Liver (tissue), 9 donors: ENCODE data around the gene APBB1. TPM values are rescaled to one million over a fixed set of nuclear protein-coding genes. Genes with fewer than 3 reads are reported as not detected.

Source experiments
- DNase-seq: peaks from one replicate; pipeline ENCODE4 v3.0.0-alpha.2; 2017; ENCODE audit warnings: low spot score
- H3K27ac ChIP-seq, 2 donors: one replicate each; pipeline ENCODE4 v1.7.0; 2013; ENCODE audit warnings: inconsistent platforms in 2 of 2, low read length in 2 of 2, control low read depth in 1 of 2, low read depth in 1 of 2, mild to moderate bottlenecking in 1 of 2
- H3K27me3 ChIP-seq, 4 donors: one replicate each; pipeline versions ENCODE4 v1.6.1 to v1.7.0; 2013; ENCODE audit warnings: low read length in 3 of 4, inconsistent platforms in 1 of 4, mild to moderate bottlenecking in 1 of 4, moderate library complexity in 1 of 4; ENCODE audit not compliant: control insufficient read depth in 4 of 4, insufficient read depth in 4 of 4
- H3K36me3 ChIP-seq, 4 donors: one replicate each; pipeline versions ENCODE4 v1.6.1 to v1.7.0; 2013; ENCODE audit warnings: low read length in 3 of 4, mild to moderate bottlenecking in 3 of 4, low read depth in 1 of 4, moderate library complexity in 1 of 4; ENCODE audit not compliant: control insufficient read depth in 4 of 4, insufficient read depth in 3 of 4
- H3K4me1 ChIP-seq, 4 donors: one replicate each; pipeline versions ENCODE4 v1.6.1 to v1.7.0; 2013; ENCODE audit warnings: low read length in 3 of 4, mild to moderate bottlenecking in 3 of 4, moderate library complexity in 1 of 4; ENCODE audit not compliant: control insufficient read depth in 4 of 4, insufficient read depth in 4 of 4
- H3K4me3 ChIP-seq, 3 donors: one replicate each; pipeline versions ENCODE4 v1.6.1 to v1.7.0; 2013; ENCODE audit warnings: low read length in 3 of 3, control low read depth in 1 of 3, low read depth in 1 of 3, mild to moderate bottlenecking in 1 of 3
- H3K9ac ChIP-seq, 2 donors: one replicate each; pipeline ENCODE4 v1.7.0; 2013; ENCODE audit warnings: low read length in 2 of 2, mild to moderate bottlenecking in 2 of 2, moderate library complexity in 2 of 2, control low read depth in 1 of 2, low read depth in 1 of 2
- H3K9me3 ChIP-seq, 4 donors: one replicate each; pipeline versions ENCODE4 v1.6.1 to v1.7.0; 2013; ENCODE audit warnings: low read length in 3 of 4; ENCODE audit not compliant: control insufficient read depth in 4 of 4
- EGR1 ChIP-seq, 2 donors: IDR thresholded peaks; 2 replicates each; pipeline ENCODE4 v1.6.1; 2016 to 2018; ENCODE audit warnings: antibody characterized with exemption in 2 of 2, low read depth in 2 of 2
- FOXA1 ChIP-seq: IDR thresholded peaks from 2 replicates; pipeline ENCODE4 v1.6.1; 2016; ENCODE audit warnings: antibody characterized with exemption
- FOXA2 ChIP-seq: IDR thresholded peaks from 2 replicates; pipeline ENCODE4 v1.6.1; 2016; ENCODE audit warnings: antibody characterized with exemption
- GABPA ChIP-seq, 2 donors: IDR thresholded peaks in 1 of 2; conservative IDR thresholded peaks in 1 of 2; 2 replicates each; pipeline ENCODE4 v1.6.1; 2016; ENCODE audit warnings: antibody characterized with exemption in 2 of 2, mild to moderate bottlenecking in 1 of 2, moderate library complexity in 1 of 2
- HNF4A ChIP-seq, 2 donors: conservative IDR thresholded peaks; 2 replicates each; pipeline ENCODE4 v1.6.1; 2016; ENCODE audit warnings: antibody characterized with exemption in 2 of 2, mild to moderate bottlenecking in 2 of 2
- HNF4G ChIP-seq: IDR thresholded peaks from 2 replicates; pipeline ENCODE4 v1.6.1; 2016; ENCODE audit warnings: antibody characterized with exemption
- JUND ChIP-seq, 2 donors: IDR thresholded peaks; 2 replicates each; pipeline ENCODE4 v1.6.1; 2016; ENCODE audit warnings: antibody characterized with exemption in 2 of 2
- NR2F2 ChIP-seq: IDR thresholded peaks from 2 replicates; pipeline ENCODE4 v1.6.1; 2016; ENCODE audit warnings: antibody characterized with exemption
- RAD21 ChIP-seq, 2 donors: IDR thresholded peaks; 2 replicates each; pipeline ENCODE4 v1.6.1; 2016; ENCODE audit warnings: antibody characterized with exemption in 2 of 2, mild to moderate bottlenecking in 2 of 2
- RXRA ChIP-seq, 2 donors: IDR thresholded peaks; 2 replicates each; pipeline ENCODE4 v1.6.1; 2017 to 2018; ENCODE audit warnings: antibody characterized with exemption in 2 of 2, mild to moderate bottlenecking in 1 of 2
- SP1 ChIP-seq: IDR thresholded peaks from 2 replicates; pipeline ENCODE4 v1.6.1; 2018; ENCODE audit warnings: antibody characterized with exemption, mild to moderate bottlenecking
- TAF1 ChIP-seq: conservative IDR thresholded peaks from 2 replicates; pipeline ENCODE4 v1.6.1; 2016; ENCODE audit warnings: antibody characterized with exemption, mild to moderate bottlenecking
- YY1 ChIP-seq: IDR thresholded peaks from 2 replicates; pipeline ENCODE4 v1.6.1; 2016; ENCODE audit warnings: antibody characterized with exemption, mild to moderate bottlenecking
- WGBS: extraction: QIAGEN DNeasy Blood & Tissue Kit; methylation state at CpG from one replicate; pipeline ENCODE4 v1.1.7; 2013; 5-methylcytosine and 5-hydroxymethylcytosine counted together
- polyA plus RNA-seq, 2 donors: library from polyadenylated mRNA; stranded (reverse) in 1 of 2; unstranded in 1 of 2; fragments of 200-250 nt in 1 of 2; fragments of >200 nt in 1 of 2; fragmentation: Nextera tagmentation in 1 of 2; extraction: Ambion mirVana in 1 of 2; gene quantifications; one replicate each; pipeline versions ENCODE4 v1.2.1 to v1.2.3, GENCODE V29; 2013 to 2015
- total RNA-seq, 2 donors: library from RNA; depleted of rRNA; stranded (reverse); fragments of >200 nt; gene quantifications; one replicate each; pipeline ENCODE4 v1.2.3, GENCODE V29; 2014
- TF ChIP-seq, protein P1 (sequence below): IDR thresholded peaks from 2 replicates; pipeline ENCODE4 v1.6.1; 2016; ENCODE audit warnings: antibody characterized with exemption
- TF ChIP-seq, protein P2 (sequence below): IDR thresholded peaks from 2 replicates; pipeline ENCODE4 v1.6.1; 2016; ENCODE audit warnings: antibody characterized with exemption, mild to moderate bottlenecking
- TF ChIP-seq, protein P3 (sequence below): IDR thresholded peaks from 2 replicates; pipeline ENCODE4 v1.6.1; 2016; ENCODE audit warnings: antibody characterized with exemption
- TF ChIP-seq, protein P4 (sequence below): IDR thresholded peaks from 2 replicates; pipeline ENCODE4 v1.6.1; 2016; ENCODE audit warnings: antibody characterized with exemption
- TF ChIP-seq, protein P5 (sequence below): fragments of 150-350 bp; IDR thresholded peaks from 2 replicates; pipeline ENCODE4 v1.5.1; 2017; ENCODE audit warnings: improper control_type of control experiment, low read depth, low read length; ENCODE audit not compliant: missing input control
- donor health status: healthy.
- donor health status: healthy.
- donor health status: healthy.
- donor health status: healthy.
- donor health status: healthy.

Gene APBB1
- total and polyA plus RNA-seq, 4 donors: 2.5 to 8.6 (median 6.3) TPM

DNA sequence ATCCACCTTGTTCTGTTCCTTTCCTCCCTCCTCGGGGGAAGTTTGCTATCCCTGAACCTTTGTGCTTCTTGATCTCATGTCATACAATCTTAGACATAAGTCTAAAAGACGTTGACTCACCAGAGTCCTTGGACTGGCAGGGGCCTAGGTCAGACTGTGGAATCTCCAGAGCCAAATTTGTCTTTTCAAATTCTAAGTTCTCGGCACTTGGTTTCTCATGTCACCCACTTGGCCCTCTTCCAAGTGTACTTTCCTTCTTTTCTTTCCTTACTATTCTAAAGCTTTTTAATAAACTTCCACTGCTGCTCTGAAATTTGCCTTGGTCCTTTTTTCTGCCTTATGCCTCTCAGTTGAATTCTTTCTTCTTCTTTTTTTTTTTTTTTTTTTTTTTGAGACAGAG, 58.7 kb downstream of the APBB1 start:
- DNase-seq: no peak
- H3K4me3 ChIP-seq: no peak overlapping the region
- TF ChIP-seq HNF4G (no peak), NR2F2 (no peak), FOXA1 (no peak), JUND (IDR thresholded peaks at IDR 0.05) (no peak), TAF1 (no peak), GABPA (IDR thresholded peaks at IDR 0.05 in 1 of 2, conservative IDR thresholded peaks at IDR 0.05 in 1 of 2) (no peak), RAD21 (IDR thresholded peaks at IDR 0.05) (no peak), HNF4A (conservative IDR thresholded peaks at IDR 0.05) (no peak), FOXA2 (no peak), EGR1 (IDR thresholded peaks at IDR 0.05; ENCODE audit: low read depth in 2 of 2) (no peak), YY1 (no peak), RXRA (IDR thresholded peaks at IDR 0.05) (no peak), SP1 (no peak)
- TF ChIP-seq, protein P1, sequence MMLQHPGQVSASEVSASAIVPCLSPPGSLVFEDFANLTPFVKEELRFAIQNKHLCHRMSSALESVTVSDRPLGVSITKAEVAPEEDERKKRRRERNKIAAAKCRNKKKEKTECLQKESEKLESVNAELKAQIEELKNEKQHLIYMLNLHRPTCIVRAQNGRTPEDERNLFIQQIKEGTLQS: no peak
- TF ChIP-seq, protein P2, sequence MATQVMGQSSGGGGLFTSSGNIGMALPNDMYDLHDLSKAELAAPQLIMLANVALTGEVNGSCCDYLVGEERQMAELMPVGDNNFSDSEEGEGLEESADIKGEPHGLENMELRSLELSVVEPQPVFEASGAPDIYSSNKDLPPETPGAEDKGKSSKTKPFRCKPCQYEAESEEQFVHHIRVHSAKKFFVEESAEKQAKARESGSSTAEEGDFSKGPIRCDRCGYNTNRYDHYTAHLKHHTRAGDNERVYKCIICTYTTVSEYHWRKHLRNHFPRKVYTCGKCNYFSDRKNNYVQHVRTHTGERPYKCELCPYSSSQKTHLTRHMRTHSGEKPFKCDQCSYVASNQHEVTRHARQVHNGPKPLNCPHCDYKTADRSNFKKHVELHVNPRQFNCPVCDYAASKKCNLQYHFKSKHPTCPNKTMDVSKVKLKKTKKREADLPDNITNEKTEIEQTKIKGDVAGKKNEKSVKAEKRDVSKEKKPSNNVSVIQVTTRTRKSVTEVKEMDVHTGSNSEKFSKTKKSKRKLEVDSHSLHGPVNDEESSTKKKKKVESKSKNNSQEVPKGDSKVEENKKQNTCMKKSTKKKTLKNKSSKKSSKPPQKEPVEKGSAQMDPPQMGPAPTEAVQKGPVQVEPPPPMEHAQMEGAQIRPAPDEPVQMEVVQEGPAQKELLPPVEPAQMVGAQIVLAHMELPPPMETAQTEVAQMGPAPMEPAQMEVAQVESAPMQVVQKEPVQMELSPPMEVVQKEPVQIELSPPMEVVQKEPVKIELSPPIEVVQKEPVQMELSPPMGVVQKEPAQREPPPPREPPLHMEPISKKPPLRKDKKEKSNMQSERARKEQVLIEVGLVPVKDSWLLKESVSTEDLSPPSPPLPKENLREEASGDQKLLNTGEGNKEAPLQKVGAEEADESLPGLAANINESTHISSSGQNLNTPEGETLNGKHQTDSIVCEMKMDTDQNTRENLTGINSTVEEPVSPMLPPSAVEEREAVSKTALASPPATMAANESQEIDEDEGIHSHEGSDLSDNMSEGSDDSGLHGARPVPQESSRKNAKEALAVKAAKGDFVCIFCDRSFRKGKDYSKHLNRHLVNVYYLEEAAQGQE: no peak
- TF ChIP-seq, protein P3, sequence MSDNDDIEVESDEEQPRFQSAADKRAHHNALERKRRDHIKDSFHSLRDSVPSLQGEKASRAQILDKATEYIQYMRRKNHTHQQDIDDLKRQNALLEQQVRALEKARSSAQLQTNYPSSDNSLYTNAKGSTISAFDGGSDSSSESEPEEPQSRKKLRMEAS: no peak
- TF ChIP-seq, protein P4, sequence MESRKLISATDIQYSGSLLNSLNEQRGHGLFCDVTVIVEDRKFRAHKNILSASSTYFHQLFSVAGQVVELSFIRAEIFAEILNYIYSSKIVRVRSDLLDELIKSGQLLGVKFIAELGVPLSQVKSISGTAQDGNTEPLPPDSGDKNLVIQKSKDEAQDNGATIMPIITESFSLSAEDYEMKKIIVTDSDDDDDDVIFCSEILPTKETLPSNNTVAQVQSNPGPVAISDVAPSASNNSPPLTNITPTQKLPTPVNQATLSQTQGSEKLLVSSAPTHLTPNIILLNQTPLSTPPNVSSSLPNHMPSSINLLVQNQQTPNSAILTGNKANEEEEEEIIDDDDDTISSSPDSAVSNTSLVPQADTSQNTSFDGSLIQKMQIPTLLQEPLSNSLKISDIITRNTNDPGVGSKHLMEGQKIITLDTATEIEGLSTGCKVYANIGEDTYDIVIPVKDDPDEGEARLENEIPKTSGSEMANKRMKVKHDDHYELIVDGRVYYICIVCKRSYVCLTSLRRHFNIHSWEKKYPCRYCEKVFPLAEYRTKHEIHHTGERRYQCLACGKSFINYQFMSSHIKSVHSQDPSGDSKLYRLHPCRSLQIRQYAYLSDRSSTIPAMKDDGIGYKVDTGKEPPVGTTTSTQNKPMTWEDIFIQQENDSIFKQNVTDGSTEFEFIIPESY: no peak
- TF ChIP-seq, protein P5, sequence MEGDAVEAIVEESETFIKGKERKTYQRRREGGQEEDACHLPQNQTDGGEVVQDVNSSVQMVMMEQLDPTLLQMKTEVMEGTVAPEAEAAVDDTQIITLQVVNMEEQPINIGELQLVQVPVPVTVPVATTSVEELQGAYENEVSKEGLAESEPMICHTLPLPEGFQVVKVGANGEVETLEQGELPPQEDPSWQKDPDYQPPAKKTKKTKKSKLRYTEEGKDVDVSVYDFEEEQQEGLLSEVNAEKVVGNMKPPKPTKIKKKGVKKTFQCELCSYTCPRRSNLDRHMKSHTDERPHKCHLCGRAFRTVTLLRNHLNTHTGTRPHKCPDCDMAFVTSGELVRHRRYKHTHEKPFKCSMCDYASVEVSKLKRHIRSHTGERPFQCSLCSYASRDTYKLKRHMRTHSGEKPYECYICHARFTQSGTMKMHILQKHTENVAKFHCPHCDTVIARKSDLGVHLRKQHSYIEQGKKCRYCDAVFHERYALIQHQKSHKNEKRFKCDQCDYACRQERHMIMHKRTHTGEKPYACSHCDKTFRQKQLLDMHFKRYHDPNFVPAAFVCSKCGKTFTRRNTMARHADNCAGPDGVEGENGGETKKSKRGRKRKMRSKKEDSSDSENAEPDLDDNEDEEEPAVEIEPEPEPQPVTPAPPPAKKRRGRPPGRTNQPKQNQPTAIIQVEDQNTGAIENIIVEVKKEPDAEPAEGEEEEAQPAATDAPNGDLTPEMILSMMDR: no peak
- WGBS: 85% methylated on average over 3 of the region's 3 CpGs
- no peaks in the 10 kb centered on the region for H3K27me3 ChIP-seq
- H3K4me1 ChIP-seq: peaks cover 3 to 24% (median 14%) of the 10 kb centered on the region in 4 donors
- H3K9ac ChIP-seq: no peak overlapping the region
- H3K27ac ChIP-seq: no peak overlapping the region
- H3K9me3 ChIP-seq: no peaks in the 10 kb centered on the region
- H3K36me3 ChIP-seq: no peaks in the 10 kb centered on the region
